Body of pancreas (tissue), 4 donors: ENCODE data around the gene SGK1. TPM values are rescaled to one million over a fixed set of nuclear protein-coding genes. Genes with fewer than 3 reads are reported as not detected.
A peak's percentile ranks its signal among the peaks of the same experiment; 100 is the strongest.

Source experiments
- ATAC-seq: fragments of 150-250 bp; one replicate; pipeline ENCODE4 v1.9.1; 2016
- DNase-seq, 4 donors: peaks; one replicate each; pipeline ENCODE4 v3.0.0-alpha.2; 2019
- H3K27ac ChIP-seq, 4 donors: fragments of 200-600 bp; sonication (generic); 1 replicate in 3 of 4; 2 replicates in 1 of 4; pipeline versions ENCODE4 v1.5.1 to v1.6.1; 2016 to 2019; ENCODE audit warnings: mild to moderate bottlenecking in 1 of 4, mixed read lengths in 1 of 4, moderate library complexity in 1 of 4
- H3K27me3 ChIP-seq, 2 donors: fragments of 200-600 bp; sonication (generic); one replicate each; pipeline ENCODE4 v1.6.0; 2016; ENCODE audit warnings: mild to moderate bottlenecking in 1 of 2
- H3K36me3 ChIP-seq, 2 donors: fragments of 200-600 bp; sonication (generic); replicated peaks in 1 of 2; 2 replicates each; pipeline ENCODE4 v1.5.1; 2016; ENCODE audit warnings: low read depth in 2 of 2; ENCODE audit not compliant: insufficient read depth in 1 of 2
- H3K4me1 ChIP-seq: fragments of 200-600 bp; sonication (generic); one replicate; pipeline ENCODE4 v1.6.0; 2016
- H3K4me3 ChIP-seq, 2 donors: fragments of 200-600 bp; sonication (generic); 1 replicate in 1 of 2; 2 replicates in 1 of 2; pipeline ENCODE4 v1.5.1; 2016 to 2019
- H3K9me3 ChIP-seq, 3 donors: fragments of 200-600 bp; sonication (generic); 1 replicate in 2 of 3; 2 replicates in 1 of 3; pipeline ENCODE4 v1.5.1; 2016
- POLR2A ChIP-seq, 3 donors: fragments of 450-650 bp; IDR thresholded peaks; one replicate each; pipeline ENCODE4 v1.6.1; 2016; ENCODE audit warnings: antibody characterized with exemption in 3 of 3, mild to moderate bottlenecking in 2 of 3
- WGBS, 2 donors: methylation state at CpG; one replicate each; pipeline ENCODE4 v1.1.5; 2017; 5-methylcytosine and 5-hydroxymethylcytosine counted together
- intact Hi-C: fragments of 100-400 bp; cut with DNase I; formaldehyde crosslinking; loops from one replicate; pipeline ENCODE4 v1.15.1; 2023
- total RNA-seq, 2 donors: library from RNA; depleted of rRNA; stranded (reverse); fragments of >200 nt; gene quantifications; one replicate each; pipeline ENCODE4 v1.1.0, GENCODE V29; 2016
- TF ChIP-seq, protein P1 (sequence below), 7 experiments: fragments of 450-650 bp in 4 of 7; fragments of 200-600 bp in 3 of 7; sonication (generic) in 3 of 7; IDR thresholded peaks; one replicate each; pipeline ENCODE4 v1.5.1; 2016 to 2019; ENCODE audit warnings: antibody characterized with exemption in 7 of 7

SGK1 gene
- total RNA-seq, 2 donors from 2014 or later: 51.1 to 238 TPM

- no peak overlapping the region for H3K4me3 ChIP-seq
- peaks cover 80% of the 10 kb centered on the region for H3K4me1 ChIP-seq
- 13% methylated on average over 5 of the region's 5 CpGs for WGBS, 2 donors
- peak overlapping the region; percentile 40 to 88 (median 82) for H3K27ac ChIP-seq
- peak in 3 of 4 donors; percentile 27 to 55 (median 34) for DNase-seq
- TF ChIP-seq POLR2A (IDR thresholded peaks at IDR 0.05): no peak
- TF ChIP-seq, protein P1, sequence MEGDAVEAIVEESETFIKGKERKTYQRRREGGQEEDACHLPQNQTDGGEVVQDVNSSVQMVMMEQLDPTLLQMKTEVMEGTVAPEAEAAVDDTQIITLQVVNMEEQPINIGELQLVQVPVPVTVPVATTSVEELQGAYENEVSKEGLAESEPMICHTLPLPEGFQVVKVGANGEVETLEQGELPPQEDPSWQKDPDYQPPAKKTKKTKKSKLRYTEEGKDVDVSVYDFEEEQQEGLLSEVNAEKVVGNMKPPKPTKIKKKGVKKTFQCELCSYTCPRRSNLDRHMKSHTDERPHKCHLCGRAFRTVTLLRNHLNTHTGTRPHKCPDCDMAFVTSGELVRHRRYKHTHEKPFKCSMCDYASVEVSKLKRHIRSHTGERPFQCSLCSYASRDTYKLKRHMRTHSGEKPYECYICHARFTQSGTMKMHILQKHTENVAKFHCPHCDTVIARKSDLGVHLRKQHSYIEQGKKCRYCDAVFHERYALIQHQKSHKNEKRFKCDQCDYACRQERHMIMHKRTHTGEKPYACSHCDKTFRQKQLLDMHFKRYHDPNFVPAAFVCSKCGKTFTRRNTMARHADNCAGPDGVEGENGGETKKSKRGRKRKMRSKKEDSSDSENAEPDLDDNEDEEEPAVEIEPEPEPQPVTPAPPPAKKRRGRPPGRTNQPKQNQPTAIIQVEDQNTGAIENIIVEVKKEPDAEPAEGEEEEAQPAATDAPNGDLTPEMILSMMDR (IDR thresholded peaks at IDR 0.05): no peak
- intact Hi-C loops: no loop called here
- peak; percentile 33 for ATAC-seq
- no peaks in the 10 kb centered on the region for H3K9me3 ChIP-seq
- no peaks in the 10 kb centered on the region for H3K27me3 ChIP-seq
- no peaks in the 10 kb centered on the region for H3K36me3 ChIP-seq
Measured at GRCh38 chr6:134247231-134247833, 70.6 kb downstream of the SGK1 start.

DNA sequence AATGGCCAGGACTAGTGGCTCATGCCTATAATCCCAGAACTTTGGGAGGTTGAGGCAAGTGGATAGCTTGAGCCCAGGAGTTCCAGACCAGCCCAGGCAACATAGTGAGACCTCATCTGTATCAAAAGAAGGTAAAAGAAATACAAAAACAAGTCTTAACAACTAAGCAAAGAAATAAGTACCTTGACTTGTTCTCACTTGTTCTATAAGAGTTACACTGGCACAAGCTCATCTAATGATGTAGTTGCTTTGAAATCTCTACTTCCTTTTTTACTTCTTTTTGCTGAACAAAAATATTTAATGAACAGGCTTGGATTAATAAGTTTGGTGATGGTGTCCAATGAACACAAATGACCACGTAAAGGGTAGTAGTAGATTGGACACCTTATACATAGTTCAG, 72.2 kb downstream of the SGK1 start:
- TF ChIP-seq POLR2A (IDR thresholded peaks at IDR 0.05): no peak
- TF ChIP-seq, protein P1 (IDR thresholded peaks at IDR 0.05): no peak
- H3K27me3 ChIP-seq: no peaks in the 10 kb centered on the region
- H3K9me3 ChIP-seq: no peaks in the 10 kb centered on the region
- 82 to 88% methylated on average over 1 of the region's 1 CpG for WGBS, 2 donors
- H3K36me3 ChIP-seq: no peaks in the 10 kb centered on the region
- no peak for ATAC-seq
- no peak for DNase-seq
- intact Hi-C loops: no loop called here
- no peak overlapping the region for H3K4me3 ChIP-seq
- H3K4me1 ChIP-seq: peaks cover 70% of the 10 kb centered on the region
- peak overlapping the region in 3 of 4 donors; percentile 13 to 88 (median 84) for H3K27ac ChIP-seq

GRCh38 chr6:134245041-134245440, 72.9 kb downstream of the SGK1 start:
- TF ChIP-seq, protein P1 (IDR thresholded peaks at IDR 0.05): no peak
- no peak for TF ChIP-seq POLR2A (IDR thresholded peaks at IDR 0.05)
- no peaks in the 10 kb centered on the region for H3K9me3 ChIP-seq
- peak; percentile 60 for ATAC-seq
- intact Hi-C loops: no loop called here
- no peaks in the 10 kb centered on the region for H3K27me3 ChIP-seq
- peaks cover 68% of the 10 kb centered on the region for H3K4me1 ChIP-seq
- H3K27ac ChIP-seq: peak overlapping the region in 3 of 4 donors; percentile 13 to 88 (median 84)
- H3K4me3 ChIP-seq: no peak overlapping the region
- no peaks in the 10 kb centered on the region for H3K36me3 ChIP-seq
- peak; percentile 74 to 87 (median 80) for DNase-seq
- WGBS, 2 donors: 0 to 49% methylated on average over 1 to 2 of the region's 2 CpGs

GRCh38 chr6:134240665-134241431, 77.1 kb downstream of the SGK1 start:
- no peaks in the 10 kb centered on the region for H3K27me3 ChIP-seq
- 55 to 61% methylated on average over 9 of the region's 9 CpGs for WGBS, 2 donors
- H3K9me3 ChIP-seq: no peaks in the 10 kb centered on the region
- ATAC-seq (no peak), DNase-seq (peak; percentile 33 to 76 (median 45))
- no peaks in the 10 kb centered on the region for H3K36me3 ChIP-seq
- no peak overlapping the region for H3K27ac ChIP-seq
- intact Hi-C loops: no loop called here
- no peak overlapping the region for H3K4me3 ChIP-seq
- peaks cover 67% of the 10 kb centered on the region for H3K4me1 ChIP-seq
- TF ChIP-seq, protein P1 (IDR thresholded peaks at IDR 0.05): no peak
- no peak for TF ChIP-seq POLR2A (IDR thresholded peaks at IDR 0.05)
